HepG2 (cell line): ENCODE measurements around the gene ZNF691. TPM values are rescaled to one million over a fixed set of nuclear protein-coding genes. Genes with fewer than 3 reads are reported as not detected.
"Not testable (repeated sequence)": the region's sequence is repeated elsewhere in the genome, so short reads cannot be mapped to it uniquely, and the experiment has no call there.

ENCODE experiments used
- ATAC-seq: fragments of 200-7000 bp; cut with Tn5 transposase; 3 replicates; pipeline ENCODE4 v1.9.1; 2020; ENCODE audit warnings: mild to moderate bottlenecking, moderate library complexity
- BruUV-seq: library from RNA; stranded (reverse); fragments of 400-500 nt; replicated peaks from 2 replicates; lab custom pipeline; 2021; lab: Mats Ljungman, UMichigan
- CTCF ChIA-PET: fragments of 300-600 bp; formaldehyde crosslinking; extraction: SDS; loops from one replicate; lab custom pipeline; 2021; ENCODE audit warnings: low total read pairs, inconsistent platforms, low intra/inter-chr PET ratio; lab: Yijun Ruan, JAX
- POLR2A ChIA-PET: fragments of 350-600 bp; sonication (Branson Sonifier 250); formaldehyde crosslinking; loops from one replicate; lab custom pipeline; 2020; ENCODE audit warnings: antibody characterized with exemption, inconsistent platforms; lab: Yijun Ruan, JAX
- DNase-seq: peaks from one replicate; pipeline ENCODE4 v3.0.0-alpha.2; 2015; ENCODE audit warnings: low spot score
- FAIRE-seq: peaks from 3 replicates; lab custom pipeline; 2011; peaks lifted over from hg19 to GRCh38; lab: Jason Lieb, UNC
- H2AFZ ChIP-seq: one replicate; pipeline ENCODE4 v1.6.1; 2011; ENCODE audit warnings: low read length, inconsistent platforms
- H3K27ac ChIP-seq: fragments of 300-600 bp; 3 replicates; pipeline ENCODE4 v1.8.0; 2011; ENCODE audit warnings: mixed run types, mild to moderate bottlenecking, mixed read lengths, low read length, inconsistent platforms; ENCODE audit not compliant: insufficient read depth; ENCODE audit errors: extremely low read length
- H3K27me3 ChIP-seq, 2 experiments: fragments of 200-600 bp in 1 of 2; 2 replicates in 1 of 2; 3 replicates in 1 of 2; pipeline versions ENCODE4 v1.6.0 to v1.8.0; 2011; ENCODE audit warnings: low read length in 2 of 2, mild to moderate bottlenecking in 2 of 2, moderate library complexity in 2 of 2, inconsistent platforms in 1 of 2; ENCODE audit not compliant: insufficient read depth in 2 of 2, control insufficient read depth in 1 of 2
- H3K36me3 ChIP-seq, 2 experiments: fragments of 200-600 bp in 1 of 2; replicated peaks in 1 of 2; 2 replicates in 1 of 2; 3 replicates in 1 of 2; pipeline versions ENCODE4 v1.5.1 to v1.8.0; 2011; ENCODE audit warnings: low read length in 2 of 2, inconsistent platforms in 1 of 2; ENCODE audit not compliant: insufficient read depth in 2 of 2, control insufficient read depth in 1 of 2
- H3K4me1 ChIP-seq: 2 replicates; pipeline ENCODE4 v1.5.1; 2012; ENCODE audit warnings: low read length, inconsistent platforms; ENCODE audit not compliant: insufficient read depth
- H3K4me2 ChIP-seq: 2 replicates; pipeline ENCODE4 v1.6.0; 2011; ENCODE audit warnings: low read depth, low read length, inconsistent platforms
- H3K4me3 ChIP-seq, 3 experiments: fragments of 200-600 bp in 1 of 3; sonication (generic), shearing (Covaris generic) in 1 of 3; replicated peaks in 1 of 3; 2 replicates each; pipeline ENCODE4 v1.5.1; 2011 to 2016; ENCODE audit warnings: low read length in 3 of 3, inconsistent platforms in 2 of 3, low read depth in 2 of 3, mild to moderate bottlenecking in 2 of 3, control low read depth in 1 of 3, mixed read lengths in 1 of 3; ENCODE audit not compliant: insufficient read depth in 1 of 3
- H3K79me2 ChIP-seq: one replicate; pipeline ENCODE4 v1.6.1; 2011; ENCODE audit warnings: low read length, inconsistent platforms; ENCODE audit not compliant: insufficient read depth
- H3K9ac ChIP-seq: 2 replicates; pipeline ENCODE4 v1.6.0; 2011; ENCODE audit warnings: mild to moderate bottlenecking, low read depth, low read length, inconsistent platforms; ENCODE audit not compliant: insufficient read depth
- H3K9me3 ChIP-seq: 2 replicates; pipeline ENCODE4 v1.5.1; 2012; ENCODE audit warnings: mild to moderate bottlenecking, low read length
- H4K20me1 ChIP-seq: 2 replicates; pipeline ENCODE4 v1.6.0; 2011; ENCODE audit warnings: inconsistent platforms, mild to moderate bottlenecking, low read length, moderate library complexity; ENCODE audit not compliant: insufficient read depth
- PCBP2 ChIP-seq: fragments of 200-400 bp; formaldehyde crosslinking; optimal IDR thresholded peaks from 2 replicates; pipeline ENCODE3; 2018; ENCODE audit warnings: low read length, low read depth; ENCODE audit not compliant: poor library complexity, severe bottlenecking
- RAD21 ChIP-seq: fragments of 450-650 bp; formaldehyde crosslinking; IDR thresholded peaks from 2 replicates; pipeline ENCODE4 v1.5.0; 2020; ENCODE audit warnings: mild to moderate bottlenecking
- WGBS: methylation state at CpG from one replicate; pipeline ENCODE4 v1.1.6; 2017; ENCODE audit warnings: low lambda C conversion rate; 5-methylcytosine and 5-hydroxymethylcytosine counted together
- in situ Hi-C: cut with HindIII; loops from 2 replicates; pipeline ENCODE4 v1.10.0; 2017; ENCODE audit warnings: low pct_unique_long_range_greater_than_20kb; ENCODE audit not compliant: extremely low pct_ligation_motif_present
- intact Hi-C: fragments of 100-400 bp; cut with micrococcal nuclease; formaldehyde crosslinking; loops from one replicate; pipeline ENCODE4 v1.10.0; 2022; ENCODE audit not compliant: unreplicated experiment
- polyA plus RNA-seq, 8 experiments: library from polyadenylated mRNA; depleted of rRNA in 3 of 8; stranded (reverse) in 7 of 8; unstranded in 1 of 8; fragments of >200 nt; fragmentation: Illumina TruSeq in 4 of 8; extraction: Trizol in 4 of 8; gene quantifications; 2 replicates each; pipeline versions ENCODE4 v1.2.1 to v1.2.3, GENCODE V29; 2011 to 2016; ENCODE audit warnings: low read depth in 4 of 8, missing spikeins in 1 of 8, mixed read lengths in 1 of 8; ENCODE audit not compliant: insufficient read depth in 1 of 8
- total RNA-seq, 5 experiments: library from RNA; depleted of rRNA; stranded (reverse); fragments of >200 nt; fragmentation: Illumina TruSeq; extraction: Trizol; gene quantifications; 2 replicates each; pipeline ENCODE4 v1.2.3, GENCODE V29; 2016; ENCODE audit warnings: low read depth in 1 of 5

ZNF691 gene
- total and polyA plus RNA-seq, 2 of the 13 experiments (the other 11 are each of a cell fraction or from before 2014, with no cell fraction given) = 7.6 to 7.8 TPM

DNA sequence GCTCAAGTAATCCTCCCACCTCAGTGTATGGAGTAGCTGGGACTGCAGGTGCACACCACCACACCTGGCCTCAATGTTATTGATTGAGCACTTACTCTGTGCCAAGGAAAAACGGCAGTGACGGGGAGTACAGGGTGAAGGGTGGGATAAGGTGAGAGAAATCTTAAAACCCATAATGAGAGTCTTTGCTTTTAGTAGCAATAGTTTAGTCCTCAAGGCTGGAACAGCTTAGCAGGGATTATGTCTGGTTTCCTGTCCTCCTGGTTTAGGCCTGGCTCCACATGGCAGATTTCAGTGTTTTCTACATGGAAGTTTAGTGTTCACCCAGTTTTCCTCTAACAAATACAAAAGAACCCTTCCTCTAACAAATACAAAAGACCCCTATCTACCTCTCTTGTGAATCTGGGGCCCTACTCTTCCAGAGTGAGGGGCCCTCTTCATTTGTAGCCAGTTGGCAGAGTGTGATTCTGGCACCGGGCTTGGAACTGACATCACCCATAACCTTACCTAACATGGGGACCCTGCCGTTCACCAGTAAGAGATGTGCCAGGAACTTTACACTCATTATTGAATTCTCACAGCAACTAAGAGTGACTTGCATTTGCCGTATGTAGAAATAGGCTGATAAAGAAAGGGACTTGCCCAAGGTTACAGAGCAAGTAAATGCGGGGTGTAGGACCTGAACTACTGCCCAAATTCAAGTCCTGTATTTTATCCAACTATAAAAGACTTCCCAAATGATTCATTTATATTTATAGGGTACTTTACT, 6.9 kb downstream of the ZNF691 start:
- POLR2A ChIA-PET = no interaction called here
- H3K4me2 ChIP-seq = no peak overlapping the region
- no peak for ATAC-seq

DNA sequence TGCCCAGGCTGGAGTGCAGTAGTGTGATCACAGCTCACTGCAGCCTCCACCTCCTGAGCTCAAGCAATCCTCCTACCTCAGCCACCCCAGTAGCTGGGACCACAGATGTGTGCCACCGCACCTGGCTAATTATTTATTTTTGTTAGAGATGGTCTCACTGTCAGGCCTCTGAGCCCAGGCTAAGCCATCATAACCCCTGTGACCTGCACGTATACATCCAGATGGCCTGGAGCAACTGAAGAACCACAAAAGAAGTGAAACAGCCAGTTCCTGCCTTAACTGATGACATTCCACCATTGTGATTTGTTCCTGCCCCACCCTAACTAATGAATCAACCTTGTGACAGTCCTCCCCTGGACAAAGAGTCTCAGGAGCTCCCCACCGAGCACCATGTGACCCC, 10.1 kb downstream of the ZNF691 start:
- H3K79me2 ChIP-seq, intact Hi-C loops, H3K4me3 ChIP-seq, in situ Hi-C loops, H4K20me1 ChIP-seq, BruUV-seq, CTCF ChIA-PET, H3K4me2 ChIP-seq, H3K27ac ChIP-seq, H2AFZ ChIP-seq, ATAC-seq, H3K9ac ChIP-seq, DNase-seq, H3K36me3 ChIP-seq, H3K9me3 ChIP-seq, H3K27me3 ChIP-seq, FAIRE-seq: not testable (repeated sequence)
- H3K4me1 ChIP-seq = peaks cover 11% of the 10 kb centered on the region
- POLR2A ChIA-PET = interaction anchor here (1.6 kb wide), 1 partner anchor 10 kb away, joined by 5 read pairs; the partner anchor contains the start of gene ZNF691
- 94% methylated on average over 2 of the region's 3 CpGs for WGBS

More for the DNA sequence above, 6.9 kb downstream of the ZNF691 start:
- Histone ChIP-seq H3K9me3 (no peaks in the 10 kb centered on the region), H3K36me3 (peaks cover 2 to 21% of the 10 kb centered on the region in 2 experiments; a peak in 3 of 5 replicates), H2AFZ (no peak overlapping the region), H3K27me3 (no peaks in the 10 kb centered on the region), H4K20me1 (no peaks in the 10 kb centered on the region), H3K4me1 (peaks cover 24% of the 10 kb centered on the region), H3K27ac (no peak overlapping the region), H3K4me3 (no peak overlapping the region), H3K79me2 (peaks cover 4% of the 10 kb centered on the region), H3K9ac (no peak overlapping the region)
- WGBS = 85% methylated on average over 6 of the region's 6 CpGs
- CTCF ChIA-PET = no interaction called here
- no TSS peak for BruUV-seq
- TF ChIP-seq PCBP2 (no peak), RAD21 (CRISPR knock-in tag) (no peak)
- no peak for FAIRE-seq
- intact Hi-C loops (no loop called here), in situ Hi-C loops (no loop called here)
- no peak for DNase-seq

- DNase-seq = not testable (repeated sequence)
Measured at GRCh38 chr1:42859366-42859765, 13.0 kb downstream of the ZNF691 start.

More at GRCh38 chr1:42859366-42859765, 13.0 kb downstream of the ZNF691 start:
- H3K4me1 ChIP-seq, H3K9ac ChIP-seq, H3K9me3 ChIP-seq, CTCF ChIA-PET, H3K36me3 ChIP-seq, intact Hi-C loops, H3K27ac ChIP-seq, POLR2A ChIA-PET, BruUV-seq, in situ Hi-C loops, H3K79me2 ChIP-seq, H3K4me2 ChIP-seq, H3K27me3 ChIP-seq, ATAC-seq, H3K4me3 ChIP-seq, H4K20me1 ChIP-seq, FAIRE-seq, H2AFZ ChIP-seq: not testable (repeated sequence)
- 49% methylated on average over 4 of the region's 5 CpGs for WGBS
